ENCODE results near the gene KIAA1671.

GRCh38 chr22:25027043-25027906 is 74.8 kb downstream of the KIAA1671 start:
- TF ChIP-seq GATA2 (IDR thresholded peaks at IDR 0.05; ENCODE audit: low read depth, low read length) (no peak), GATA3 (IDR thresholded peaks at IDR 0.05; ENCODE audit: low read depth, low read length) (no peak)
